B cell (primary cell): ENCODE measurements around the gene PIK3R1.

Source experiments
- CTCF ChIP-seq: fragments of 200-600 bp; IDR thresholded peaks from one replicate; pipeline ENCODE4 v1.8.0; 2022; ENCODE audit warnings: antibody characterized with exemption, mild to moderate bottlenecking
- EZH2 ChIP-seq: IDR thresholded peaks from 2 replicates; pipeline ENCODE4 v1.6.1; 2012; ENCODE audit warnings: borderline replicate concordance, low read depth, mild to moderate bottlenecking, moderate library complexity, low read length; ENCODE audit not compliant: insufficient read depth, poor library complexity, severe bottlenecking

- TF ChIP-seq CTCF (no peak), EZH2 (no peak)
Measured at GRCh38 chr5:68224509-68225187, 9.1 kb downstream of the PIK3R1 start.
